Right cardiac atrium (tissue), 5 donors: ENCODE results near the gene TDRD9. TPM values are rescaled to one million over a fixed set of nuclear protein-coding genes. Genes with fewer than 3 reads are reported as not detected.
"Not testable (repeated sequence)": the region's sequence is repeated elsewhere in the genome, so short reads cannot be mapped to it uniquely, and the experiment has no call there.

Experiments used
- ATAC-seq, 2 donors: fragments of 200-7000 bp; cut with Tn5 transposase; one replicate each; pipeline versions ENCODE4 v1.8.0 to v1.9.1; 2020; ENCODE audit warnings: moderate library complexity in 2 of 2, mild to moderate bottlenecking in 1 of 2
- DNase-seq, 3 donors: peaks; one replicate each; pipeline ENCODE4 v3.0.0-alpha.2; 2020
- H3K27ac ChIP-seq: one replicate; pipeline ENCODE4 v1.5.1; 2013; ENCODE audit warnings: mild to moderate bottlenecking, low read length, control low read depth, moderate library complexity
- H3K27me3 ChIP-seq: one replicate; pipeline ENCODE4 v1.6.1; 2013; ENCODE audit not compliant: control insufficient read depth, insufficient read depth
- H3K4me1 ChIP-seq: one replicate; pipeline ENCODE4 v1.6.1; 2013; ENCODE audit warnings: low read length; ENCODE audit not compliant: control insufficient read depth, insufficient read depth
- H3K4me3 ChIP-seq: one replicate; pipeline ENCODE4 v1.5.1; 2013; ENCODE audit warnings: low read length, control low read depth
- H3K9me3 ChIP-seq: one replicate; pipeline ENCODE4 v1.6.1; 2013; ENCODE audit warnings: low read length; ENCODE audit not compliant: control insufficient read depth
- WGBS: extraction: QIAGEN DNeasy Blood & Tissue Kit; methylation state at CpG from one replicate; pipeline ENCODE4 v1.1.7; 2013; 5-methylcytosine and 5-hydroxymethylcytosine counted together
- intact Hi-C, 4 donors: fragments of 100-400 bp; cut with DNase I; formaldehyde crosslinking; loops; one replicate each; pipeline versions ENCODE4 v1.11.0 to v1.14.0; 2022 to 2023
- polyA plus RNA-seq: library from polyadenylated mRNA; stranded (reverse); fragments of 200-250 nt; gene quantifications from one replicate; pipeline ENCODE4 v1.2.3, GENCODE V29; 2013
- total RNA-seq, 4 donors: library from RNA; stranded (reverse); fragmentation: NEBNext Ultra II Directional; extraction: Animal tissue kit (Norgen Biotek cat#: 25700); gene quantifications; one replicate each; pipeline ENCODE4 v1.2.1, GENCODE V29; 2021
- donor health status: healthy with polysubstance abuse.
- donor health status: DM: no; HTN: yes; CAD: no.
- donor health status: DM: no; HTN: no; CAD: no.
- donor health status: DM: no; HTN: yes; CAD: no; lungs with severe emphysema.
- donor health status: DM: yes; HTN: yes; CAD: no.

The TDRD9 gene
- total and polyA plus RNA-seq, 5 donors = 8.3 to 20.2 (median 10.7) TPM

DNA sequence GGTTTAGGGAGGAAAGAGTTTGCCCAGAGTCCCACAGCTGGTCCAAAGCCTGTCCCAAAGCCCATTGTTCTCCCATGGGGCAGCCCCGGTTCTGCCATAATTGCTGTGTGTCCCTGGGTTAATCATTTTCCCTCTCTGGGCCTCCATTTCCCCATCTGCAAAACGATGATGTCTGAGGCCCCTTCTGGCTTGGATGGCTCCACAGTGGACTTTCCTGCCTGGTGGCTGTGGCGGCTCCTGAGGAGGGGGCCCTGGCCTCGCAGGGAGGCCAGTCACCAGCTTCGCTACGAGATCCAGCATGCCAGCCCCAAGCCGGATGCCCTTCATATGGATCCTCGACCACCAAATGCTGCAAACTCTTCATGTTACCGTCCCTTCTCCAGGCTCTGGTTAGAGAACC is 43.4 kb upstream of the TDRD9 start:
- Histone ChIP-seq H3K27me3 (no peaks in the 10 kb centered on the region), H3K27ac (no peak overlapping the region), H3K9me3 (no peaks in the 10 kb centered on the region), H3K4me3 (no peak overlapping the region), H3K4me1 (peaks cover 12% of the 10 kb centered on the region)
- ATAC-seq (no peak), DNase-seq (no peak)
- 90% methylated on average over 9 of the region's 9 CpGs for WGBS
- intact Hi-C loops = no loop called here

DNA sequence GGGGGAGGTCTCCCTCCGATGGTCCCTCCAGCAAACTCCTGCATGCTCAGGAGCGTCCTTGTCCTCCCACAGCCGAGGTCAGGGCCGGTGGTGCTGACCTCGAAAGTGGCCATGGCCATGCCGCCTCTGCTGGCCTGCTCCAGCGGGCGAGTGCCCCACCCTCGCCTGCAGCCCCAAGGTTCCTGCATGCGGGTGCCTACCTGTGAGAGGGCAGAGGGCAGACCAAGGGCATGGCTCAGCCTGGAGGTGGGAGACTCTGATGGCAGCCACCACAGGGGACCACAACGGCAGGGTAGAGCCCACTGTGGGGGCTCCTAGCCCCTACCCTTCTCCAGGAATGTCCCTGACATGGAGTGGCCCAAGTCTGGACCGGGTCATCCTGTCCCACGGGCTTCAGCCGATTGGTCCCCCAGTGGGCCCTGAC is 42.7 kb upstream of the TDRD9 start:
- 88% methylated on average over 14 of the region's 14 CpGs for WGBS
- H3K4me3 ChIP-seq = no peak overlapping the region
- H3K27me3 ChIP-seq = no peaks in the 10 kb centered on the region
- H3K4me1 ChIP-seq = peaks cover 9% of the 10 kb centered on the region
- intact Hi-C loops = no loop called here
- DNase-seq (no peak), ATAC-seq (no peak)
- H3K27ac ChIP-seq = no peak overlapping the region
- H3K9me3 ChIP-seq = no peaks in the 10 kb centered on the region

- intact Hi-C loops = no loop called here
- Histone ChIP-seq H3K27me3 (no peaks in the 10 kb centered on the region), H3K4me3 (no peak overlapping the region), H3K27ac (no peak overlapping the region), H3K4me1 (peaks cover under 1% of the 10 kb centered on the region), H3K9me3 (no peaks in the 10 kb centered on the region)
- DNase-seq (no peak), ATAC-seq (no peak)
- WGBS = 52% methylated on average over 27 of the region's 27 CpGs
Observed at GRCh38 chr14:103886304-103887169, 41.7 kb upstream of the TDRD9 start.

DNA sequence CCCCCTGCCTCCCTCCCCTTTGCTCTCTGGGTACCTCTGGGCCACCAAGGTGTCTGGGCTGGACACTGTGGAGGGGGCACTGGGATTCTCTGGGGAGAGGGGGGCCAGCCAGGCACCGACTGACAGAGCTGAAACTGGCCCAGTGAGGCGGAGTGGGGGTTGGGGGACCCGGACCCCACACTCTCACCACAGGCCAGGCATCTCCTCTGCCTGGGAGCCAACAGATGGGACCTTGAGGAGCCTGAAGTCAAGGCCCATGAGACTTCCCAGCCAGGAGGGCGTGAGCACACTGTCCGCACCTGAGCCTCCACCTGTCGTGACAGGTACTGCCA is 41.1 kb upstream of the TDRD9 start:
- no peak for DNase-seq
- H3K27ac ChIP-seq = no peak overlapping the region
- no peaks in the 10 kb centered on the region for H3K4me1 ChIP-seq
- no peak for ATAC-seq
- no peaks in the 10 kb centered on the region for H3K9me3 ChIP-seq
- H3K4me3 ChIP-seq = no peak overlapping the region
- WGBS = 85% methylated on average over 6 of the region's 6 CpGs
- H3K27me3 ChIP-seq = no peaks in the 10 kb centered on the region
- intact Hi-C loops = no loop called here

- H3K9me3 ChIP-seq = no peaks in the 10 kb centered on the region
- no peak overlapping the region for H3K4me3 ChIP-seq
- no peak overlapping the region for H3K27ac ChIP-seq
- WGBS = 88% methylated on average over 10 of the region's 10 CpGs
- no peaks in the 10 kb centered on the region for H3K27me3 ChIP-seq
- DNase-seq (no peak), ATAC-seq (no peak)
- no peaks in the 10 kb centered on the region for H3K4me1 ChIP-seq
- intact Hi-C loops = no loop called here
Observed at GRCh38 chr14:103887557-103888115, 40.6 kb upstream of the TDRD9 start.

GRCh38 chr14:103889002-103889312 is 39.3 kb upstream of the TDRD9 start:
- H3K27ac ChIP-seq, H3K4me1 ChIP-seq, H3K4me3 ChIP-seq, intact Hi-C loops, H3K27me3 ChIP-seq, ATAC-seq, H3K9me3 ChIP-seq: not testable (repeated sequence)
- WGBS = 98% methylated on average over 8 of the region's 8 CpGs
- peak in 1 of 3 donors; percentile 18 for DNase-seq

GRCh38 chr14:103889313-103890051 is 38.8 kb upstream of the TDRD9 start:
- Histone ChIP-seq H3K4me3 (no peak overlapping the region), H3K27ac (no peak overlapping the region), H3K4me1 (no peaks in the 10 kb centered on the region), H3K9me3 (no peaks in the 10 kb centered on the region), H3K27me3 (no peaks in the 10 kb centered on the region)
- intact Hi-C loops = no loop called here
- ATAC-seq = peak; percentile 14 to 41
- 59% methylated on average over 31 of the region's 31 CpGs for WGBS
- peak in 1 of 3 donors; percentile 70 for DNase-seq

DNA sequence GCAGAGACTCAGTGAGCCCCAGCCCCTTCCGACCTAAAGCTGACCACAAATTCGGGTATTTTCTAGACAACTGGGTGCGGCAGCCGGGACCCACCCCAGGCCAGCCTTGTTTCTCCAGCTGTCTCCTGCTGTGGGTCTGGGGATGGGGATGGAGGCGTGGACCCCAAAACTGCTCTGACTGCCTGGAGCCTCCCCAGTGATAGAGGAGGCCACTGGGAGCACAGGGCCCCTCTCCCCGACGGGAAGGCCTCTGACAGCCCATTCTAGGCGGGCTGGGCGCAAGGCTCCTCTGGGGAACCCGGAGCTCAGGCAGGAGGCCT is 38.2 kb upstream of the TDRD9 start:
- intact Hi-C loops = no loop called here
- H3K9me3 ChIP-seq = no peaks in the 10 kb centered on the region
- WGBS = 77% methylated on average over 10 of the region's 10 CpGs
- DNase-seq = peak in 1 of 3 donors; percentile 51
- H3K4me1 ChIP-seq = no peaks in the 10 kb centered on the region
- H3K4me3 ChIP-seq = no peak overlapping the region
- H3K27ac ChIP-seq = no peak overlapping the region
- ATAC-seq = no peak
- H3K27me3 ChIP-seq = no peaks in the 10 kb centered on the region

DNA sequence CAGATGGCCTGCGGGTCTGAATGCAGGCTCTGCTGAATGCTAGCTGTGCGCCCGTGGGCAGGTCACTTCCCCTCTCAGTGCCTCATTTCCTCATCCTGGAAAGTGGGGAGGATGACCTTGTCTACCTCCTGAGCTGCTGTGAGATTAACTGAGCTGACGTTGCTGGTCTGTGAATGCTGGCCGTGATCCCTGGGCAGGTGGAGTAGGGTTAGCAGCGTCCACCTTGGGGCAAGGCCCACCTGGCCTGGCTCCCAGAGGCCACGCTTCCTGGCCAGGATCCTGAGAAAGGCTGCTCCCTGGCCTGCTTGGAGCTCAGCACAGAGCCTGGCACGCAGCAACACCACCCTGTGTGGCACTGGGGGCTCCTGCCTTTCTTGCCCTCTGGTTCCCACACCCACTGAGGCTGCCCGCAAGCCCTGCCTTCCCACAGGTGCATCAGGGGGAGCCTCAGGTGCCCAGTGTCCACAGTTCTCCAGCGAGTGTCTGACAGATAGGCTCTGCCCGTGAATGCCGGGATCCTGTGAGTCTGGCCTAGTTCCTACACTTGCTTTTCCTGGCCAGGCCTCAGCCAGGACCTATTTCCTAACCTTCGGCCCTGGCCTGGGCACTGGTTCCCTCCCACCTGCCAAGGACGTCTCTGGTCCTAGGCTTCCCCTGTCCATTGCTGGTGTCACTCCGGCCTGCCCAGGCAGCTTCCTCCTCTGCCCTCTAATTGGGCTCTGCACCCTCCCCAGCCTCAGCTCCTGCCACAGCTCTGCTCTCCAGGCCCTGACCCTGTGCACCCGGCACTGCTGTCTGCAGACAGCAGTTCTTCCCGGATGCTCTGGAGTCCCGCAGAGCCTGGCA is 37.2 kb upstream of the TDRD9 start:
- Histone ChIP-seq H3K27ac (no peak overlapping the region), H3K4me3 (no peak overlapping the region), H3K9me3 (no peaks in the 10 kb centered on the region), H3K27me3 (no peaks in the 10 kb centered on the region), H3K4me1 (no peaks in the 10 kb centered on the region)
- DNase-seq (peak in 1 of 3 donors; percentile 48), ATAC-seq (peak; percentile 3 to 13)
- 67% methylated on average over 18 of the region's 18 CpGs for WGBS
- intact Hi-C loops = no loop called here

DNA sequence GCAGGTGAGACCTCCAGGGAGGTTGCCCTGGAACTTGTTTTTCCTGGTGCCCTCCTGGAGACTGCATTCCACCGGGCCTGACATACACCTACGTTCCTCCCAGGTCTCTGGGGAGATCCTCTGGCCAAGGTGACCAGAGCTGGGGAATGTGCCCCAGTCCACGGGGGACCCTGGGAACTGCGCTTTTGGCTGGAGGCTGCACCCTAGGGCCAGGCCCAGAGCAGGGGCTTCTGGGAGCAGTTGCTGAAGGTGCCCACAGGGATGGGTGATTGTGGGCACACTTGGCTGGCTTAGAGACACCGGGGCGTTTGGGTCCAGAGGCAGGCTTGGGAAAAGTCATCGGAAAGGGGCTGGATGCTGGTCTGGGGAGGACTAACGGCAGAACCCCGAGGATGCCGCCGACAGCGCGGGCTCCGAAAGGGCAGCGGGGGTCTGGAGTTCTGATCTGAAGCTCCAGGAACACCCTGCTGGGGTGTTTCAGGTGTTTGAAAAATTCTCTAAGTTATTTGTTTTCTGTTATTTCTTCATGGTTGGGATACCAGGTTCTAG is 36.5 kb upstream of the TDRD9 start:
- H3K27me3 ChIP-seq = no peaks in the 10 kb centered on the region
- intact Hi-C loops = no loop called here
- H3K9me3 ChIP-seq = no peaks in the 10 kb centered on the region
- ATAC-seq = no peak
- H3K4me1 ChIP-seq = no peaks in the 10 kb centered on the region
- no peak overlapping the region for H3K27ac ChIP-seq
- WGBS = 87% methylated on average over 15 of the region's 15 CpGs
- H3K4me3 ChIP-seq = no peak overlapping the region
- peak in 1 of 3 donors; percentile 50 for DNase-seq
